Lower leg skin (tissue), 3 donors: Measurements from ENCODE around the gene RAX.

Experiments
- POLR2A ChIP-seq, 2 donors: fragments of 450-650 bp; IDR thresholded peaks; one replicate each; pipeline ENCODE4 v1.6.1; 2016 to 2017; ENCODE audit warnings: antibody characterized with exemption in 2 of 2, mild to moderate bottlenecking in 1 of 2, moderate library complexity in 1 of 2
- TF ChIP-seq, protein P1 (sequence below), 3 donors: fragments of 450-650 bp; IDR thresholded peaks; one replicate each; pipeline ENCODE4 v1.5.1; 2016; ENCODE audit warnings: antibody characterized with exemption in 3 of 3, mild to moderate bottlenecking in 3 of 3, moderate library complexity in 2 of 3

DNA sequence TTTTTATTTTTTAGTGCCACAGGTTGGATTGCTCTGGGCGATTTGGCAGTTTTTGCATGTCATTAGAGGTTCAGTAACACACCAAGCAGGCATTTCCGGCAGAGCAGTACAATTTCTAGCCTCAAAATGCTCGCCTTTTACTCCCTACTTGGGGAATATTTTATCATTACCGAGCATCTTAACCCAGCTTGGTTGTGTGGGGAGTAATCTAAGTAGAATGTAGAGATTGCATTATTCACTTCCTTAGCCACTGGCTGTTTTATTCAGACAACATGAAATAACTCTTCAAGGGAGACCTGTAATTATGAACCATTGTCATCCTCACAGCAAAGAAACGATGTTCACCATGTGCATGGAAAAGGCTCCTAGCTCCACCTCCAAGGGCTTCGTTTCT lies 40.2 kb downstream of the RAX start:
- TF ChIP-seq, protein P1, sequence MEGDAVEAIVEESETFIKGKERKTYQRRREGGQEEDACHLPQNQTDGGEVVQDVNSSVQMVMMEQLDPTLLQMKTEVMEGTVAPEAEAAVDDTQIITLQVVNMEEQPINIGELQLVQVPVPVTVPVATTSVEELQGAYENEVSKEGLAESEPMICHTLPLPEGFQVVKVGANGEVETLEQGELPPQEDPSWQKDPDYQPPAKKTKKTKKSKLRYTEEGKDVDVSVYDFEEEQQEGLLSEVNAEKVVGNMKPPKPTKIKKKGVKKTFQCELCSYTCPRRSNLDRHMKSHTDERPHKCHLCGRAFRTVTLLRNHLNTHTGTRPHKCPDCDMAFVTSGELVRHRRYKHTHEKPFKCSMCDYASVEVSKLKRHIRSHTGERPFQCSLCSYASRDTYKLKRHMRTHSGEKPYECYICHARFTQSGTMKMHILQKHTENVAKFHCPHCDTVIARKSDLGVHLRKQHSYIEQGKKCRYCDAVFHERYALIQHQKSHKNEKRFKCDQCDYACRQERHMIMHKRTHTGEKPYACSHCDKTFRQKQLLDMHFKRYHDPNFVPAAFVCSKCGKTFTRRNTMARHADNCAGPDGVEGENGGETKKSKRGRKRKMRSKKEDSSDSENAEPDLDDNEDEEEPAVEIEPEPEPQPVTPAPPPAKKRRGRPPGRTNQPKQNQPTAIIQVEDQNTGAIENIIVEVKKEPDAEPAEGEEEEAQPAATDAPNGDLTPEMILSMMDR (IDR thresholded peaks at IDR 0.05), result no peak
- no peak for TF ChIP-seq POLR2A (IDR thresholded peaks at IDR 0.05)
